Liver (tissue), 9 donors: ENCODE results near the gene KRTAP2-2. TPM values are rescaled to one million over a fixed set of nuclear protein-coding genes. Genes with fewer than 3 reads are reported as not detected.
"Not testable (repeated sequence)": the region's sequence is repeated elsewhere in the genome, so short reads cannot be mapped to it uniquely, and the experiment has no call there.

ENCODE experiments used
- DNase-seq: peaks from one replicate; pipeline ENCODE4 v3.0.0-alpha.2; 2017; ENCODE audit warnings: low spot score
- H3K27ac ChIP-seq, 2 donors: one replicate each; pipeline ENCODE4 v1.7.0; 2013; ENCODE audit warnings: inconsistent platforms in 2 of 2, low read length in 2 of 2, control low read depth in 1 of 2, low read depth in 1 of 2, mild to moderate bottlenecking in 1 of 2
- H3K27me3 ChIP-seq, 4 donors: one replicate each; pipeline versions ENCODE4 v1.6.1 to v1.7.0; 2013; ENCODE audit warnings: low read length in 3 of 4, inconsistent platforms in 1 of 4, mild to moderate bottlenecking in 1 of 4, moderate library complexity in 1 of 4; ENCODE audit not compliant: control insufficient read depth in 4 of 4, insufficient read depth in 4 of 4
- H3K36me3 ChIP-seq, 4 donors: one replicate each; pipeline versions ENCODE4 v1.6.1 to v1.7.0; 2013; ENCODE audit warnings: low read length in 3 of 4, mild to moderate bottlenecking in 3 of 4, low read depth in 1 of 4, moderate library complexity in 1 of 4; ENCODE audit not compliant: control insufficient read depth in 4 of 4, insufficient read depth in 3 of 4
- H3K4me1 ChIP-seq, 4 donors: one replicate each; pipeline versions ENCODE4 v1.6.1 to v1.7.0; 2013; ENCODE audit warnings: low read length in 3 of 4, mild to moderate bottlenecking in 3 of 4, moderate library complexity in 1 of 4; ENCODE audit not compliant: control insufficient read depth in 4 of 4, insufficient read depth in 4 of 4
- H3K4me3 ChIP-seq, 3 donors: one replicate each; pipeline versions ENCODE4 v1.6.1 to v1.7.0; 2013; ENCODE audit warnings: low read length in 3 of 3, control low read depth in 1 of 3, low read depth in 1 of 3, mild to moderate bottlenecking in 1 of 3
- H3K9ac ChIP-seq, 2 donors: one replicate each; pipeline ENCODE4 v1.7.0; 2013; ENCODE audit warnings: low read length in 2 of 2, mild to moderate bottlenecking in 2 of 2, moderate library complexity in 2 of 2, control low read depth in 1 of 2, low read depth in 1 of 2
- H3K9me3 ChIP-seq, 4 donors: one replicate each; pipeline versions ENCODE4 v1.6.1 to v1.7.0; 2013; ENCODE audit warnings: low read length in 3 of 4; ENCODE audit not compliant: control insufficient read depth in 4 of 4
- ATF3 ChIP-seq: IDR thresholded peaks from 2 replicates; pipeline ENCODE4 v1.6.1; 2016; ENCODE audit warnings: antibody characterized with exemption
- CTCF ChIP-seq: fragments of 150-350 bp; IDR thresholded peaks from 2 replicates; pipeline ENCODE4 v1.5.1; 2017; ENCODE audit warnings: improper control_type of control experiment, low read depth, low read length; ENCODE audit not compliant: missing input control
- EGR1 ChIP-seq, 2 donors: IDR thresholded peaks; 2 replicates each; pipeline ENCODE4 v1.6.1; 2016 to 2018; ENCODE audit warnings: antibody characterized with exemption in 2 of 2, low read depth in 2 of 2
- FOXA1 ChIP-seq: IDR thresholded peaks from 2 replicates; pipeline ENCODE4 v1.6.1; 2016; ENCODE audit warnings: antibody characterized with exemption
- FOXA2 ChIP-seq: IDR thresholded peaks from 2 replicates; pipeline ENCODE4 v1.6.1; 2016; ENCODE audit warnings: antibody characterized with exemption
- GABPA ChIP-seq, 2 donors: IDR thresholded peaks in 1 of 2; conservative IDR thresholded peaks in 1 of 2; 2 replicates each; pipeline ENCODE4 v1.6.1; 2016; ENCODE audit warnings: antibody characterized with exemption in 2 of 2, mild to moderate bottlenecking in 1 of 2, moderate library complexity in 1 of 2
- HNF4A ChIP-seq, 2 donors: conservative IDR thresholded peaks; 2 replicates each; pipeline ENCODE4 v1.6.1; 2016; ENCODE audit warnings: antibody characterized with exemption in 2 of 2, mild to moderate bottlenecking in 2 of 2
- HNF4G ChIP-seq: IDR thresholded peaks from 2 replicates; pipeline ENCODE4 v1.6.1; 2016; ENCODE audit warnings: antibody characterized with exemption
- JUND ChIP-seq, 2 donors: IDR thresholded peaks; 2 replicates each; pipeline ENCODE4 v1.6.1; 2016; ENCODE audit warnings: antibody characterized with exemption in 2 of 2
- MAX ChIP-seq: IDR thresholded peaks from 2 replicates; pipeline ENCODE4 v1.6.1; 2016; ENCODE audit warnings: antibody characterized with exemption
- NR2F2 ChIP-seq: IDR thresholded peaks from 2 replicates; pipeline ENCODE4 v1.6.1; 2016; ENCODE audit warnings: antibody characterized with exemption
- RAD21 ChIP-seq, 2 donors: IDR thresholded peaks; 2 replicates each; pipeline ENCODE4 v1.6.1; 2016; ENCODE audit warnings: antibody characterized with exemption in 2 of 2, mild to moderate bottlenecking in 2 of 2
- REST ChIP-seq: IDR thresholded peaks from 2 replicates; pipeline ENCODE4 v1.6.1; 2016; ENCODE audit warnings: antibody characterized with exemption, mild to moderate bottlenecking
- RXRA ChIP-seq, 2 donors: IDR thresholded peaks; 2 replicates each; pipeline ENCODE4 v1.6.1; 2017 to 2018; ENCODE audit warnings: antibody characterized with exemption in 2 of 2, mild to moderate bottlenecking in 1 of 2
- SP1 ChIP-seq: IDR thresholded peaks from 2 replicates; pipeline ENCODE4 v1.6.1; 2018; ENCODE audit warnings: antibody characterized with exemption, mild to moderate bottlenecking
- TAF1 ChIP-seq: conservative IDR thresholded peaks from 2 replicates; pipeline ENCODE4 v1.6.1; 2016; ENCODE audit warnings: antibody characterized with exemption, mild to moderate bottlenecking
- YY1 ChIP-seq: IDR thresholded peaks from 2 replicates; pipeline ENCODE4 v1.6.1; 2016; ENCODE audit warnings: antibody characterized with exemption, mild to moderate bottlenecking
- ZBTB33 ChIP-seq: IDR thresholded peaks from 2 replicates; pipeline ENCODE4 v1.6.1; 2016; ENCODE audit warnings: antibody characterized with exemption
- WGBS: extraction: QIAGEN DNeasy Blood & Tissue Kit; methylation state at CpG from one replicate; pipeline ENCODE4 v1.1.7; 2013; 5-methylcytosine and 5-hydroxymethylcytosine counted together
- polyA plus RNA-seq, 2 donors: library from polyadenylated mRNA; stranded (reverse) in 1 of 2; unstranded in 1 of 2; fragments of 200-250 nt in 1 of 2; fragments of >200 nt in 1 of 2; fragmentation: Nextera tagmentation in 1 of 2; extraction: Ambion mirVana in 1 of 2; gene quantifications; one replicate each; pipeline versions ENCODE4 v1.2.1 to v1.2.3, GENCODE V29; 2013 to 2015
- total RNA-seq, 2 donors: library from RNA; depleted of rRNA; stranded (reverse); fragments of >200 nt; gene quantifications; one replicate each; pipeline ENCODE4 v1.2.3, GENCODE V29; 2014
- donor health status: healthy.
- donor health status: healthy.
- donor health status: healthy.
- donor health status: healthy.
- donor health status: healthy.

The KRTAP2-2 gene
- total and polyA plus RNA-seq, 4 donors: not detected

- TF ChIP-seq REST: no peak
Observed at GRCh38 chr17:41065829-41066624, 11.0 kb upstream of the KRTAP2-2 start, which contains the start of gene KRTAP2-4 (continued).

- 63% methylated on average over 7 of the region's 16 CpGs for WGBS
- not testable (repeated sequence) for H3K36me3 ChIP-seq, H3K4me1 ChIP-seq, H3K4me3 ChIP-seq, H3K9ac ChIP-seq, H3K27ac ChIP-seq, DNase-seq, H3K9me3 ChIP-seq, H3K27me3 ChIP-seq
Observed at GRCh38 chr17:41065016-41065689, 10.1 kb upstream of the KRTAP2-2 start.

- Histone ChIP-seq H3K27me3 (peaks cover 0 to 8% (median 0%) of the 10 kb centered on the region in 4 donors), H3K4me1 (no peaks in the 10 kb centered on the region), H3K9me3 (no peaks in the 10 kb centered on the region), H3K9ac (no peak overlapping the region), H3K27ac (no peak overlapping the region), H3K36me3 (no peaks in the 10 kb centered on the region), H3K4me3 (no peak overlapping the region)
- TF ChIP-seq HNF4A (conservative IDR thresholded peaks at IDR 0.05) (no peak), YY1 (no peak), EGR1 (IDR thresholded peaks at IDR 0.05; ENCODE audit: low read depth in 2 of 2) (no peak), NR2F2 (no peak), MAX (no peak), FOXA2 (no peak), FOXA1 (no peak), JUND (IDR thresholded peaks at IDR 0.05) (no peak), ZBTB33 (no peak), TAF1 (no peak), SP1 (no peak), RAD21 (IDR thresholded peaks at IDR 0.05) (no peak), REST (no peak), RXRA (IDR thresholded peaks at IDR 0.05) (no peak), GABPA (IDR thresholded peaks at IDR 0.05 in 1 of 2, conservative IDR thresholded peaks at IDR 0.05 in 1 of 2) (no peak), CTCF (no peak), HNF4G (no peak), ATF3 (no peak)
- no peak for DNase-seq
- WGBS: 83% methylated on average over 1 of the region's 1 CpG
Observed at GRCh38 chr17:41064301-41064700, 9.3 kb upstream of the KRTAP2-2 start.
